ENCODE measurements around the gene LGR6.

Gene LGR6

GRCh38 chr1:202283379-202283844 lies 89.8 kb downstream of the LGR6 start:
- no peak overlapping the region for H3K4me3 ChIP-seq (ENCODE audit: low read depth, low read length)
- peak; percentile 86 for DNase-seq (ENCODE audit: low read depth)
- no peak for TF ChIP-seq CTCF (IDR thresholded peaks at IDR 0.05; ENCODE audit: low read depth, low read length, missing control alignments)
- in situ Hi-C loops (cut with HindIII; ENCODE audit: low sequenced_read_pairs), result no loop called here

- TF ChIP-seq CTCF (IDR thresholded peaks at IDR 0.05; ENCODE audit: low read depth, low read length, missing control alignments), result no peak
- no peak overlapping the region for H3K4me3 ChIP-seq (ENCODE audit: low read depth, low read length)
- DNase-seq (ENCODE audit: low read depth), result no peak
- in situ Hi-C loops (cut with HindIII; ENCODE audit: low sequenced_read_pairs), result no loop called here
Observed at GRCh38 chr1:202283991-202284390, 90.4 kb downstream of the LGR6 start.

- no peak overlapping the region for H3K4me3 ChIP-seq (ENCODE audit: low read depth, low read length)
- TF ChIP-seq CTCF (IDR thresholded peaks at IDR 0.05; ENCODE audit: low read depth, low read length, missing control alignments), result no peak
- in situ Hi-C loops (cut with HindIII; ENCODE audit: low sequenced_read_pairs), result no loop called here
- no peak for DNase-seq (ENCODE audit: low read depth)
Observed at GRCh38 chr1:202285908-202286307, 92.3 kb downstream of the LGR6 start.

- TF ChIP-seq CTCF (IDR thresholded peaks at IDR 0.05; ENCODE audit: low read depth, low read length, missing control alignments), result peak; percentile 24
- peak; percentile 68 for DNase-seq (ENCODE audit: low read depth)
- in situ Hi-C loops (cut with HindIII; ENCODE audit: low sequenced_read_pairs), result no loop called here
- H3K4me3 ChIP-seq (ENCODE audit: low read depth, low read length), result no peak overlapping the region
Observed at GRCh38 chr1:202286622-202287097, 93.1 kb downstream of the LGR6 start.

GRCh38 chr1:202287196-202287595 lies 93.6 kb downstream of the LGR6 start:
- H3K4me3 ChIP-seq (ENCODE audit: low read depth, low read length), result no peak overlapping the region
- in situ Hi-C loops (cut with HindIII; ENCODE audit: low sequenced_read_pairs), result no loop called here
- DNase-seq (ENCODE audit: low read depth), result no peak
- no peak for TF ChIP-seq CTCF (IDR thresholded peaks at IDR 0.05; ENCODE audit: low read depth, low read length, missing control alignments)

GRCh38 chr1:202288177-202288576 lies 94.6 kb downstream of the LGR6 start:
- H3K4me3 ChIP-seq (ENCODE audit: low read depth, low read length), result no peak overlapping the region
- no peak for DNase-seq (ENCODE audit: low read depth)
- in situ Hi-C loops (cut with HindIII; ENCODE audit: low sequenced_read_pairs), result no loop called here
- no peak for TF ChIP-seq CTCF (IDR thresholded peaks at IDR 0.05; ENCODE audit: low read depth, low read length, missing control alignments)

GRCh38 chr1:202289009-202289408 lies 95.4 kb downstream of the LGR6 start:
- DNase-seq (ENCODE audit: low read depth), result no peak
- no peak overlapping the region for H3K4me3 ChIP-seq (ENCODE audit: low read depth, low read length)
- in situ Hi-C loops (cut with HindIII; ENCODE audit: low sequenced_read_pairs), result no loop called here
- no peak for TF ChIP-seq CTCF (IDR thresholded peaks at IDR 0.05; ENCODE audit: low read depth, low read length, missing control alignments)
